GM18517 (cell line): ENCODE data around the gene AADACL4.

ENCODE experiments used
- ATAC-seq: cut with Tn5 transposase; IDR thresholded peaks from one replicate; pipeline ENCODE4 v1.9.1; 2021; ENCODE audit warnings: mild to moderate bottlenecking, moderate library complexity; ENCODE audit not compliant: unreplicated experiment

Gene AADACL4

DNA sequence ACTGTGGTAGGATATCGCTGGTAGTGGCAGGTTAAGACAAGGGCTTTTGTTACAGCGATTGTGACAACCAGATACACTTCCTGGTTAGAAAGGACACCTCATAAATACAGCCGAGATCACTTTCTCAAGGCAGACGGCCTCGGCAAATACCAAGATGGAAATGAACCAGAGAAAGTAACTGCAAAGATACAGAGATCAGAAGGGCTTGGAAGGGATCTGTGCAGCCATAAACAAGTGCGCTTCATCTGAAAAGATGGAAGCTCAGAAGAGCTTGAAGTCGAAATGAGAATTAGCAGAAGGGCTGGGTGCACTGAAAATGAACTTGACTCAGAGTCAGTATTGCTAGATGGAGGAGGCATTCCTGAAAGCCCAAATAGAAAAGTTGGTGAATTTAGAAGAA, 32.9 kb upstream of the AADACL4 start:
- no peak for ATAC-seq

DNA sequence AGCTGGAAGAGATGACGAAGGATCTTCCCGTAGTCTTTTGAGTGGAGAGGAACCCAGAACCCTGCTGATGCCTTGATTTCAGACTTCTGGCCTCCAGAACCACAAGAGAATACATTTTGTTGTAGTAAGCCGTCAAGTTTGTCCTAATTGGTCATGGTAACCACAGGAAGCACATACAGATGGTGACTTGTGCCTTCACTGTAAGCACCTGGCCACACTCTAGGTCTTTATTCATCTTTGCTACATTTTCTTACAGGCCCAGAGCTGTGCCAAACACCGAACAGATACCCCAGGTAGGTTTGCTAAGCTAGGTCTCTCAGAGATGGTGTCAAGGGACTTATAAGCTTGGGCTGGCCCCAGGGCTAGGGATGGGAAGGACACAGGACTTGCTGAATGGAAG, 30.7 kb upstream of the AADACL4 start:
- no peak for ATAC-seq

DNA sequence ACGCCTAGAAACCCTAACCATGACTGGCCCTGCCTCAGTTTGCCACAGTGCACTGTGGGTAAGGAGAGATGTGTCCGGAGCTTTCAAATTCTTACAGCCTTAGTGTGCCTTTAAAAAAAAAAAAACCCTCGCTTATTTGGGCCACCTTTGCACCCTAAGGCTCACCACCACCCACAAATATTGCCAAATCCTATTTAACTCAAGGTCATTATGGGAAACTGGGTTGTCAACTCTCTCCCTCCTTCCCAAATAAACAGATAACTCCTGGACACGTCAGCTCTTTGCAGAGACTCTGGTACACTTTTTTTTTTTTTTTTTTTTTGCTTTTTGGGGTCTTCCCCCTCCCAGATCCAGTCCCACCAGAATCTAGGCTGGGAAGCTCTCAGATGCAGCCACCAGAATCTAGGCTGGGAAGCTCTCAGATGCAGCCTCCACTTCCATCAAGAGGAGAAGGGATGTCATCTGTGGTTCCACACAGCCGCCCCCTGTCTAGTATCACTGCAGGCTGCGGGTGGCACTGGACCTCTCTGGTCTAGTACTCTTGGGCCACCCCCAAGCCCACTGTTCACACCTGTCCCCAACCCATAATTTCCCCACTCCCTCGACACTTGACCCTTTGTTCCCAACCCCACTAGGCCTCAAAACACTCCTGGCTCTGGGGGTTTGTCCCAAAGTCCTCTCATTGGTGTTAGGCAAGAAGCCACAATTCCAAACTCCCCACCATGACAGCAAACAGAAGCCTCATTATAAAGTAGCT, 29.3 kb upstream of the AADACL4 start:
- no peak for ATAC-seq

DNA sequence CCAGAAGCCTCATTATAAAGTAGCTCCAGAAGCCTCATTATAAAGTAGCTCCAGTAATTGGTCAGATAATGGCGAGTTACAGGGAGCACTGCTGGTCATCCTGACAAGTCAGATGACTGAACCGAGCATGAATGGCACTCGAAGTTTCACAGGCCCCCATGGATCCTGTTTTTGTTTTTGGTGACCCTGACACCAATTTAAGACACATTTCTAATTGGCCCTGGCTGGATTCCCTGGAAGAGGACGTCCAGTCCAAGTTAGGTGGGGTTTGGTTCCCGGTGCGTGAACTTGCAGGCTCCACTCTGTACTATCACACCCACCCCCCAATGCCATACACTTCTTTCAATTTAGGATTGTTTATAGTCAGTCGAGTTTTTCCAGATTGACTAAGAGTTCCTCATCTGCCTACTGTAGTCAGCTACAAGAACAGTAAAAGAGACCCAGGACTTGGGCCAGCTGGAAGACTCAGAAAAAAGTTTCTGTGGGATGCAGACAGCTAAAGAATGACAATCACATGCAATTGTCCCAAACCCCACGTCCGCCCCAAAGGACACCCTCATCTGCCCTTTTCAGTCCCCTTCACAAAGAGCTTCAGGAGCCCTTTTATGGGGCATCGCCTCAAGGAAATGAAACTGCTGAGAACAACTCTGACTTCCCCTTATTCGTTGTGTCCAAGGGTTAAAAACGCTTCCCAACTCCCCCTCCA, 28.6 kb upstream of the AADACL4 start:
- ATAC-seq, result no peak

DNA sequence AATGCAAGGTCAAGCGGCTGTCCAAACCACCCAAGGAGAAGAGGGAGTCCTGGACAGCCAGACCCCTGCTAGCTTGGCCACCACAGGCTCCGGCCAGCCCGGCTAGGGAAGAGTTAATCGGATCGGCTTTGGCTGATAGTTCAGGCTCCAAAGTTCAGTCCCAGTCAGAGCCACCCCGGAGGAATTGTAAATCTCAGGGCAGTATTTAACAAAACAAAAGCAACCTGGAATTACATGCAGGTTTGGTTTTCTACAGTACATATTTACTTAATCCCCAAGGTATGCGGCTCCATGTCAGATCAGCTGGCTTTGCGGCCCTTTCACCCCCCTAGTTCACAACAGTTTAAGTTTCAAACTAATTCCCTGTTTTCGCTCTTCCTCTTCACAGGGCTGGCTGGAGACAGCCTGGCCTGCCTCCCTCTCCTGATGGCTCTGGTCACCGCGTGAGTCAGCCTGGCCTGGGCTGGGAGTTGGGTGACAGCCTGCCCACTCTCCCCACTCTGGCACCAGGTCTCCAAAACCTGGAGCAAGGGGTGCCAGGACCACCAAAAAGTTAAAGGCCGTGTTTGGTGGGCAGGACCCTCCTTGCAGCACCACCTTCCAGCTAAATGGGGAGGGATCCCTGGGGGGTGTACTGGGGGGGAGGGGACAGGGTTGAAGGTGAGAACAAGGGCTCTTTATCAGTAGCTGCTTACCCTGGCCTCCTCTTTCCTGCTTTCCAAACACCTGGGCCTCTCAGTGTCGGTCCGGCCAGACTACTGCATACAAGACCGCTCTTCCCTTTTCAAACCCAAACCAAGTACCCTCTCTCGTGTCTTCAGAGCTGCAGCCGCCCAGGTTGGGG, 27.8 kb upstream of the AADACL4 start:
- ATAC-seq, result no peak

DNA sequence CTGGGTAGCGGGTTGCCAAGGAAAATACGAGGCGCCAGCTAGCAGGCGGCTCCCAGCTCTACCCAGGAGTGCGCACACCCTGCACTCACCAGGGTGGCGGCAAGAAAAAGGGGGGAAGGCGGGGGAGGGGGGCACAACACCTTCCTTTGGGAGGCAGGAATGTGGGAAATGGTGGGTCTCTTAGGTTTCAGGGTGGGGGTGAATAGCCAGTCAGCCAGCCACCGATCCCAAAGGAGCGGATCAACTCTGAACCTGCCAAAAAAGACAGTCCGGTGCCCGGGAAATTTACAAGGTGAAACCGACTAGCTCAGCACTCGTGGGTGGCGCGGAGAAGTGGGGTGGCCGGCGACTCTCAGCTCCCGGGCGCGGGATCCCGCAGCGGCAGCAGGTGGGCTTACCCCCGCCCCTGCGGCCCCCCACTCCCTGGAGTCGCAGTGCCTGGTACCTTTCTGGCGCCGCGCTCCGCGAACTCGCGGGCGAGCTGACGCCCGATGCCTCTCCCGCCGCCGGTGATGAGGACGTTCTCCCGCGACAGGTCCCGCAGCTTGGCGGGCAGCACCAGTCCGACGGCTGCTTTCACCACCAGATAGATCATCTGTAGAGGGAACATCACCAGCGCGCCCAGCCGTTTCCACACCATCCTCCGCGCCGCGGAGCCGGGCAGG, 27.0 kb upstream of the AADACL4 start:
- ATAC-seq, result no peak

DNA sequence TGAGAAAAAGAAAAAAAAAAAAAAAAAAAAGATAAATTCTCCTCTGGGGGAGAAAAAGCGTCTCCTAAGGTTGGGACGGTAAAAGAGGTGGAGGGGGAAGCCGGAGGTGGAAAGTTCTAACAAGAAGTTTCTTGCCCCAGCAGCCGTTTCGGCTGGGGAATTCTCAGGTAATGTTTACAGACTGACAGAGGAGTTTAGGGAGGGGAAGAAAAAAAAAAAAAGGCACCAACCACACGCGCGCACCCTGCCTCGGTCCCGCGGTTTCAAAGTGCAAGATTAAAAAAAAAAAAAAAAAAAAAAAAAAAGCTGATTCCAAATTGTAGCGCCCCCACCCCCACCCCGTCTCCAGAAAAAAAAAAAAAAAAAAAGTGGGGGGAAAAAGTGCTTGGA, 26.4 kb upstream of the AADACL4 start:
- ATAC-seq, result no peak

DNA sequence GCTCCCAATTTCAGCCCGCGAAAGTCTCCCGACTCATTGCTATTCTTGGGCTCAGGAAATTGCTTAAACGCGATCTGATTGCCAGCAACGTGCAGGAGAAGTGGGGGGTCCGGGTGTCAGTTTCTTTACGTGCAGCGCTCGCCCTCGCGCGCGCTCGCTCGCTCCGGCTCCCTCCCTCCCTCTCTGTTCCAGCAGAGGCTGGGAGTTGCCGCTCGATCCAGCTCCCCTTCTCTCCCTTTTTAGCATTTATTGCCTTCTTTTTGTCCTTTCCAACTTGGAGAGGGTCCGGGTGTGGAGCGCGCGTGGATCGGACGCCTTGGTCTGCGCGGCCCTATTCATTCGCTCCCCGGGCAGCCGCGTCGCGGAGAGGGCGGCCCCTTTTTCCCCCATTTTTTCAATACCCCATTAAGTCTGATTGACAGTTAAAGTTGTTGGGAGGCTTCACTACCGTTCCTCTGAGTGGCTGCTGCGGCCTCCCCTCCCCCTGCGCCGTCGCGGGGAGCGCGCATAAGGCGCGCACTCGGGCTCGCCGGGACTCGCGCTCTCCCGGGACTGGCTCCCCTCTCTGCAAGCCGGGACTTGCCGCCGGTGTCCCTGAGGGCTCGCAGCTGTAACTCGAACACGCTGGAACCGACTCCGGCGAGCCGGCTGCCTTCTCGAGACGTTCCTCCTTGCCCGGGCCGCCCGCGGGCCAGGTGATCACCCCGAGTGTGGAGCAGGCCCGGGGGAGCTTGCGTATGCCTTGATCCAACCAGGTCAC, 25.8 kb upstream of the AADACL4 start, which contains the start of gene DHRS3:
DHRS3 (minus strand) TSS at position 310 of the 760 bp plus-strand sequence. CDS start 862 bp downstream, outside the sequence.
- no peak for ATAC-seq

DNA sequence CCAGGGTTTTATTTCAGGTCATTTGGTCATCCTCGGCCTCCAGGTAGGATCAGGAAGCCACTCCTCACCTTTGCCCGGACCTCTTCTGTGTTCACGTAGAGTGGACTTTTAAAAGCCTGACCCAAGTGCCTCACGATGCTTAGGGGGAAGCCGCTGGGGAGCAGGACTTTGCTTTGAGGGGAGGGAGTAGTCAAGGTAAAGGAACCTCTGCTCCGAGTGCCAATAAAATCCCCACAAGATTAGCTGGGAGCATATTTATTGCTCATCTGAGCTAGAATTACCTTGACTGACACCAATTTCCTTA, 25.3 kb upstream of the AADACL4 start:
- no peak for ATAC-seq

DNA sequence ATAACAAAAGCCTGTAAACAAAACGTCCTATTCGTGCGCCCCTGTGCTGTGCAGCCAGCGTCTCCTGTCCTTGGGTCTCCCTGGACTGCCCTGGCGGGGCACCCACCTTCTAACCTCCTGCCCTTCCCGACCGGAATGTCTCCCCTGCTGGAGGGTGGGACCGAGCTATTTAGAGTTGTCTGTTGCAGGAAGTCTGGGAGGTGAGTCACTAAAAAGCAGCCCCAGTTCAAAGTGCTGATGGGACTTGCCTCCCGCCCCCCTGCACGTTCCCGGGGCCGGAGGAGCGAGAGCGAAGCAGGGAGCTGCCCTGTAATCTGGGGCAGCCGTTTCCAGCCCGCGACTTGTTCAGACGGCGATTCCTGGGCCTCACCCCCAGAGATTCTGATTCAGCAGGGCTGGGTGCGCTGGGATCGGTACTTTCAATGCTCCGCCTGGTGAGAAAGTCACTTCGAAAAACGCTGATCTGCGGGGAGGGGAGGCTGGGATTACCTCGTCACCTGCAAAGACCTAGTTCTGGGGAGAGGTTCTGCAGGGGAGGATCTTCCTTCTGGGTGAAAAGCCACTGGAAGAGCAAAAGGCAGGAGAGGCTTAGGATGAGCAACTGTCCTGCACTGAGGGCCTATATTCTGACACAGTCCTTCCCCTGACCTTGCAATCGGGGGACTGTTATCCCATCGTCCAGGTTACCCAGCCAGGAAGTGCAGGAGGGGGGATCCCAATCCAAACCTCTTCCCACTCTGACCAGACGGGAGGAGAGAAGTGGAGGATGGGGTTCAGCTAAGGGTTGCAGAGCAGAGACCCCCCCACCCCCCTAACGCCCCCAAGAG, 24.7 kb upstream of the AADACL4 start:
- no peak for ATAC-seq

DNA sequence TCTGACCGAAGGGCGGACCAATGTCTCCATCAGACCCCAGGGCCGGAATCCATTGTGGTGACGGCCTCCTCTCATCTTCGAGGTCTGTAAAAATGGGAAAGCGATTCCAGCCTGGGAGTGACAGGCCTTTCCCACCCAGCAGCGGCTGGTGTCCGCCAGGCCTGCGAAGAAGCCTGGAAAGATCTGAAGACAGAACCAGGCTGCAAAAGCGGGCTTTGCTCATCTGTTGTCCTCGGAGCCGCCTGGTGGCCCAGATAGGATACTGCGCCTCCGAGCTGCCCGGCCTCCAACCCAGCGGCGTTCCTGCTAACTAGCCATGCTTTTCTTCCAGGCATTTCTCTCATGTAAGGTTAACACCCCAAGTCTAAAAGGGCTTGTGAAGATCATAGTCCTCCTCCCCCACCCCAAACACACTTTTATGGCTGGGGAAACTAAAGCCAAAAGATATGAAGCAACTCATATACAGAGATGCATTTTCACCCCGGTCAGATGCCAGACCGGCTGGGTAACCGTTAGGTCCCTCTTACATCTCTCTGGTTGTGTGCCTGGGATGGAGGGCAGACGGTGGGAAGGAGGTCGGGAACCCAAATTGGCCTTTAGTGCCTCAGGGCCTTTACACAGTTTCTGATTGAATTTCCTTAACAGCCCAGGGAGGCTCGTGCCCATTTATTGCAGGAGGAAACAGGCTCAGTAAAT, 23.9 kb upstream of the AADACL4 start:
- ATAC-seq, result peak; percentile 63

DNA sequence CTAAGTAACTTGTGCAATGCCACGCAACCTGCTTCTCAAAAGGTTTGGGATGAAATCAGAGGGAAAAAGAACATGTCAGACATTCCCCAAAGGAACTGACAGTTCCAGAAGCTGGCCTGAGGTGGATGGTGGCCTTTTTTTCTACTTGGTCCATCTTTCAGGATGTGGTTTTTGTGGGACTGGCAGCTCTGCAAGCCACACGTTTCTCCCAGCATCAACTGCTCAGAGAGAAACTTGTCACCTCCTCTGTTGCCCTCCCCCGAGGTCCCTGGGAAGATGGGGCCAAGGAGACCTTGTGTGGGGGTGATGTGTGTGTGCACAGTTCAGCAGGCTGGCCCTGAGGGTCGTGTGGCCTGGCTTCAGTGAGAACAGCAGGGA, 23.4 kb upstream of the AADACL4 start:
- no peak for ATAC-seq

DNA sequence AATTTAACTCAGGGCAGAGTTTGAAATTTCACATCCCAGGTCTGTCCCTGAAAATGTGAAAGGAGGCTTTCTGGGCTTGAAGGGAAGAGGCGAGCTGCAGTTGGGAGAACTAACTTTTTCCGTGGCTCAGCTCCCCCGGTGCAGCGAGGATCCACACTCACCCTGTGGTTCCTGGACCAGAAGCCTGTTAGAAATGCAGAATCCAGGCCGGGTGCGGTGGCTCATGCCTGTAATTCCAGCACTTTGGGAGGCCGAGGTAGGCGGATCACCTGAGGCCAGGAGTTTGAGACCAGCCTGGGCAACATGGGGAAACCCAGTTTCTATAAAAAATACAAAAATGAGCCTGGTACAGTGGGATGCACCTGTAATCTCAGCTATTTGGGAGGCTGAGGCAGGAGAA, 23.0 kb upstream of the AADACL4 start:
- no peak for ATAC-seq

DNA sequence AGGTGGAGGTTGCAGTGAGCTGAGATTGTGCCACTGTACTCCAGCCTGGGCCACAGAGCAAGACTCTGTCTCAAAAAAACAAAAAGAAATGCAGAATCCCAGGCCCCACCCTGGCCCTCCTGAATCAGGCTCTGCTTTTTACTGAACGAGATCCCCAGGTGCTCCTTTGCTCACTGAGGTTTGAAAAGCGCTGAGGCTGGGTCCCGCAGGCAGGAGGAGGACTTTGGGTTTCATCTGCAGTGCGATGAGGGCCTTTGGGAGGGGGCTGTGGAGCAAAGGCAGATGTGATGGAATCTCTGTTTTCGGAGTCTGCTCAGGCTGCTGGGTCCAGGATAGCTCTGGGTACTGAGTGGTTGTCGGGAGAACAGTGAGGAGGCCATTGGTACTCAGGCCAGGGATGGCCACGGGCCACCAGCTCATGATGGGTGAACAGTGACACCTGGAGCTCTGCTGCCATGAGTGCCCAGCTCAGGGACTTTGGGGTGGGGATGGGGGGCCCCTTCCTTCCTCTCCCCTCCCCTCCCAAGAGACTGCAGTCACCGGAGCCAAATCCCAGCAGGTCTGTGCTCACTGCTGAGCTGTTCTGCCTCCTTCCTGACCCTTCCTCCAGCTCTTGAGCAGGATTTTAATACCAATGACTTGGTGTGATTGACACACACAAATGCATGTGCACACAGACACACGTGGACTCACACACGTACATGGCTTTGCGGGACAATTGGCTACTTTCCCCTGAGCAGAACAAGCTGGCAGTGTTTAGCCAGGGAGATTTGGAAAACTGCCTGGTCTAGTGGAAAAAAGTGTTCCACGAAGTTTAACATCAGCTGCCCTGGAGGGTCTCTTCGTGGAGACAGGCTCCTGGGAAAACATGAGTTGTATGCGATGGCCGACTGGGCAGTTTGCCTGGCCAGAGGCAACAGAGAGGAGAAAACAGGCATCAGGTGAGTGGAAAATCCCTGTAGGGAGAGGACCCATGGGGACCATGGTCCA, 22.2 kb upstream of the AADACL4 start:
- ATAC-seq, result no peak

DNA sequence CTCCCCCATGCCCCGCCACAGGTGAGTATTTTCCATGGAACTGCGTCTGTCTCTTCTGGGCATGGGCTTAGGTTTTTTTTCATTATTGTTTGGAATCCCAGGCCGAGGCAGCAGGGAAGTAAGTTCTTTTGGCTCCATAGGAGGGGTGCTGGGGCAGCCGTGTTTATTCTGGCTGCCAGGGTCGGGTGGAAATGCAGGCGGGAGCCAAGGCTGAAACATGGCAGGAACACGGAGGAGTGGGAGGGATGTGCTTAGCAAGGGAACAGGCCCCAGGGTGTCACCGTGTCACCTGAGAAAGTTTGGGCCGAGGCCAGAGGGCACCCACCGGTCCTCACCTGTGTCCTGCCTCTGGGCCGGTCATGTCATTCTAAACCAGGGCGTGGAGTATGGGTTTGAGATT, 21.4 kb upstream of the AADACL4 start:
- ATAC-seq, result no peak

DNA sequence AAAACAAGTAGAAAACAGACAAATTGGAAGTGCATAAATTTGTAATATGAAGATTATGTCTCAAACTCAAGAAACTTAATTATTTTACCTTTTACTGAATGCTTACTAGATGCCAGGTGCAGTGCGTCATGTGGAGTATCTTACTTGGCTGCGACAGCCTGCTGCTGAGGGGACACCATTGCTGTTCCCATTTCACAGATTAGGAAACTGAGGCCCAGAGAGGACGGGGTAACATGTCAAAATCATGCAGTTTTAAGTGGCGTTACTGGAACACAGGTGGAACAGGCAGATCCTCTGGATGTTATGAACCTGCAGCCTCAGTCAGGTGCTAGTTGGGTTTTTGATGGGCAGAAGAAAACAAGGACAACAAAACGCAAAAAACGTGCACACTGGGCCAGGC, 18.6 kb upstream of the AADACL4 start:
- no peak for ATAC-seq

DNA sequence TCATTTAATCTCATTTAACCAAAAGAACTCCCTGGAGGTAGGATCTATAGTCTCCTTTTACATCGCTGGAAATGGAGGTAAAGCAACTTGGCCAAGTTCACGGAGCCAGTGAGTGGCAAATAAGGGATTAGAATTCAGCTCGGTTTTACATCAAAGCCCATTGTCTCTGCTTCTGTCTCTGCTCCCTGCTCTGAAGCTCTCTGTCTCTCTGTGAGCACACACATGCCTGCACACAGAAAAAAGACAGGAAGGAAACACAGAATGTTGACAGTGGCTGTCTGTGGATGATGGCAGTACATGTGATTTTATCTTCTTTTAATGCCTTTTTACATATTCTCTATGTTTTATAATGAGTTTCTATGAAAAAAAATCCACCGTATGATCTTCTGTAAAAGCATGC, 17.0 kb upstream of the AADACL4 start:
- ATAC-seq, result no peak

DNA sequence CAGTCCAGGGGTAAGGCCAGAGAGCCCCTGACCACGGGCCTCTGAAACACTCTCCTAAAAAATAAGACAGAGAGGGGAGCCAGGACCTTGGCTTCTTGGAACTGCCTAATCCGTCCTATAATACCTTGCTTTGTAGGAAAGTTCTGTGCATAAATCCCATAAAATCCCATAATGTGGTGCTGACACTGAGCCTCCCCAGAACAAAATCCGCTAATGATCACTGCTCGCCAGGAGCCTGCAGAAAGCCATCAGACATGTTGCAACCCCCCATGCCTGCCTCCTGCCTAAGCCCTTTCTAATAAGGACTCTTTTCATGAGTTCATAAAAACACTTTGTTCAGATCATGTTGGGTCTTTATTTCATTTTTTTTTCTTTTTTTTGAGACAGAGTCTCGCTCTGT, 16.6 kb upstream of the AADACL4 start:
- ATAC-seq, result no peak
